Kidney epithelial cell (primary cell): ENCODE results near the gene SLC8A2. TPM values are rescaled to one million over a fixed set of nuclear protein-coding genes. Genes with fewer than 3 reads are reported as not detected.

Experiments
- DNase-seq: peaks from one replicate; pipeline ENCODE4 v3.0.0-alpha.2; 2010; ENCODE audit warnings: low read depth
- H3K27me3 ChIP-seq: 2 replicates; pipeline ENCODE4 v1.6.0; 2011; ENCODE audit warnings: low read length; ENCODE audit not compliant: control insufficient read depth, insufficient read depth
- H3K36me3 ChIP-seq: 2 replicates; pipeline ENCODE4 v1.5.1; 2011; ENCODE audit warnings: low read length; ENCODE audit not compliant: control insufficient read depth, insufficient read depth
- H3K4me3 ChIP-seq: 2 replicates; pipeline ENCODE4 v1.5.1; 2011; ENCODE audit warnings: low read depth, mild to moderate bottlenecking, control low read depth, low read length
- total RNA-seq: library from RNA; depleted of rRNA; stranded (reverse); fragments of >200 nt; gene quantifications from 2 replicates; pipeline ENCODE4 v1.2.3, GENCODE V29; 2015
- TF ChIP-seq, protein P1 (sequence below): IDR thresholded peaks from 2 replicates; pipeline ENCODE4 v1.5.1; 2011; ENCODE audit warnings: mild to moderate bottlenecking, moderate library complexity, low read length, control low read depth, inconsistent platforms; ENCODE audit not compliant: insufficient read depth, poor library complexity, severe bottlenecking

Gene SLC8A2
- total RNA-seq, 1 donor from 2014 or later: not detected

DNA sequence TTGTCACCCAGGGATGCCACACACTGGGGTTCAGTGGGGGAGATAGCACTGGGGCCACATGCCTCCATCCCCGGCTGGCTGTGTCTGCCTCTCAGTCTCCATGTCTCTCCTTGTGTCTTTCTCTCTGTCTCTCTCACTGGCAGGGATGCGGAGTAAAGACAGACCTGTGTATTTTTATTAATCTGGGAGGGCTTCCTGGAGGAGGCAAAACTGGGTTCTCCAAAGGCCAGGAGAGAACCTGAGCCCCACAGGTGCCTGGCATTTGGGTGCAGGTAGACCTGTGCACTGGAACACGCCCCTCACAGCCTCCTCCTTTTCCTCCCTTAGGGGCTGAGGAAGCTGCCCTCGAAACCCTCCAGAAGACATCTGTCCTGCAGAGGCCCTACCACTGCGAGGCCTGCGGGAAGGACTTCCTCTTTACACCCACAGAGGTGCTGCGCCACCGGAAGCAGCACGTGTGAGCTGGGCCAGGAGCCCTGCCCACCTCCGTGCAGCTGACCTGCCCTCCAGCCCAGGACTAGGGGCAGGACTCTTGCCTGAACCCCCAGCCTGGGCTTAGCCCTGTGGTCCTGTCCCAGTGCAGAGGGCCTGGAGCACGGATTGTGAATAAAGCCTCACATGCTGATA, 89.9 kb downstream of the SLC8A2 start:
- no peak for DNase-seq
- TF ChIP-seq, protein P1, sequence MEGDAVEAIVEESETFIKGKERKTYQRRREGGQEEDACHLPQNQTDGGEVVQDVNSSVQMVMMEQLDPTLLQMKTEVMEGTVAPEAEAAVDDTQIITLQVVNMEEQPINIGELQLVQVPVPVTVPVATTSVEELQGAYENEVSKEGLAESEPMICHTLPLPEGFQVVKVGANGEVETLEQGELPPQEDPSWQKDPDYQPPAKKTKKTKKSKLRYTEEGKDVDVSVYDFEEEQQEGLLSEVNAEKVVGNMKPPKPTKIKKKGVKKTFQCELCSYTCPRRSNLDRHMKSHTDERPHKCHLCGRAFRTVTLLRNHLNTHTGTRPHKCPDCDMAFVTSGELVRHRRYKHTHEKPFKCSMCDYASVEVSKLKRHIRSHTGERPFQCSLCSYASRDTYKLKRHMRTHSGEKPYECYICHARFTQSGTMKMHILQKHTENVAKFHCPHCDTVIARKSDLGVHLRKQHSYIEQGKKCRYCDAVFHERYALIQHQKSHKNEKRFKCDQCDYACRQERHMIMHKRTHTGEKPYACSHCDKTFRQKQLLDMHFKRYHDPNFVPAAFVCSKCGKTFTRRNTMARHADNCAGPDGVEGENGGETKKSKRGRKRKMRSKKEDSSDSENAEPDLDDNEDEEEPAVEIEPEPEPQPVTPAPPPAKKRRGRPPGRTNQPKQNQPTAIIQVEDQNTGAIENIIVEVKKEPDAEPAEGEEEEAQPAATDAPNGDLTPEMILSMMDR: no peak
- H3K27me3 ChIP-seq: no peaks in the 10 kb centered on the region
- peaks cover 4% of the 10 kb centered on the region for H3K36me3 ChIP-seq
- no peak overlapping the region for H3K4me3 ChIP-seq

GRCh38 chr19:47381121-47381520, 90.6 kb downstream of the SLC8A2 start:
- Histone ChIP-seq H3K27me3 (no peaks in the 10 kb centered on the region), H3K36me3 (peaks cover 4% of the 10 kb centered on the region), H3K4me3 (no peak overlapping the region)
- no peak for DNase-seq
- TF ChIP-seq, protein P1: no peak

- Histone ChIP-seq H3K27me3 (no peaks in the 10 kb centered on the region), H3K36me3 (peaks cover 5% of the 10 kb centered on the region), H3K4me3 (no peak overlapping the region)
- no peak for DNase-seq
- TF ChIP-seq, protein P1: no peak
These were observed 91.1 kb downstream of the SLC8A2 start for GRCh38 chr19:47380559-47380958.

DNA sequence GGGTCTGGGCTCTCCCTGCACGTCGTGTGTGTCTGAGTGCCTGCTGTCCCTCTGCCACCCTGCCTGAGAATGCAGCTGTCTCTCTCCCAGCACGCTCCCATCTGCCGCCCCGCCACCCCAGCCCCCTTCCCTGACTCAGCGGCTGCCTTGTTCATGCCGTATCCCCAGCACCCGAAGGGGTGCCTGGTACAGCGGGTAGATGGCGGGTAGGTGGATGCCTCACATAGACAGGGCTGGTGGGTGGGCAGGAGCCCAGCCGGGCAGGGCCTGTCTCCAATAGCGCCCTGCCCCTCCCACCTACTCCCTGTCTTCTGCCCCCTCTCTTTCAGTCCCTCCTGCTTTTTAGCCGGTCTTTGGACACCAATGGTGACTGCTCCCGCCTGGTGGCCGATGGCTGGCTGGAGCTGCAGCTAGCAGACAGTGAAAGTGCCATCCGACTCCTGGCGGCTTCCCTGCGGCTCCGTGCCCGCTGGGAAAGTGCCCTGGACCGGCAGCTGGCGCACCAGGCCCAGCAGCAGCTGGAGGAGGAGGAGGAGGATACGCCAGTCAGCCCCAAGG, 92.2 kb downstream of the SLC8A2 start:
- TF ChIP-seq, protein P1: no peak
- DNase-seq: no peak
- Histone ChIP-seq H3K27me3 (no peaks in the 10 kb centered on the region), H3K4me3 (no peak overlapping the region), H3K36me3 (peaks cover 5% of the 10 kb centered on the region)

GRCh38 chr19:47378246-47378645, 93.4 kb downstream of the SLC8A2 start:
- Histone ChIP-seq H3K27me3 (no peaks in the 10 kb centered on the region), H3K36me3 (peaks cover 5% of the 10 kb centered on the region), H3K4me3 (no peak overlapping the region)
- TF ChIP-seq, protein P1: no peak
- DNase-seq: no peak

Other genes with a start within 250 kb of the SLC8A2 start
- 46.8 and 64.7 TPM in 2 replicates for gene BBC3, start 240.7 kb downstream of the SLC8A2 start, total RNA-seq
- 13.8 and 16.5 TPM in 2 replicates for gene CCDC9, start 215.4 kb downstream of the SLC8A2 start, total RNA-seq
- 2.2 and 3.9 TPM in 2 replicates for gene INAFM1, start 197.0 kb downstream of the SLC8A2 start, total RNA-seq
- gene C5AR1, start 162.0 kb downstream of the SLC8A2 start, total RNA-seq: not detected in 2 replicates
- gene C5AR2, start 139.7 kb downstream of the SLC8A2 start, total RNA-seq: not detected in 2 replicates
- 18.1 and 27.1 TPM in 2 replicates for gene DHX34, start 122.6 kb downstream of the SLC8A2 start, total RNA-seq
- 2.3 and 8.6 TPM in 2 replicates for gene MEIS3, start 52.4 kb downstream of the SLC8A2 start, total RNA-seq
- gene KPTN, start 12.3 kb upstream of the SLC8A2 start, total RNA-seq: 6.0 and 6.6 TPM in 2 replicates
- 127 and 142 TPM in 2 replicates for gene NAPA, start 43.2 kb upstream of the SLC8A2 start, total RNA-seq
- not detected in 2 replicates for gene ZNF541, start 101.3 kb upstream of the SLC8A2 start, total RNA-seq
- 11.2 and 13.8 TPM in 2 replicates for gene BICRA, start 137.2 kb upstream of the SLC8A2 start, total RNA-seq
- 32.5 and 37.4 TPM in 2 replicates for gene EHD2, start 241.5 kb upstream of the SLC8A2 start, total RNA-seq